HEK293T (cell line): ENCODE data around the gene APPBP2.
"Not testable (repeated sequence)": the region's sequence is repeated elsewhere in the genome, so short reads cannot be mapped to it uniquely, and the experiment has no call there.

Source experiments
- CTCF ChIA-PET: fragments of 350-600 bp; formaldehyde crosslinking; extraction: SDS; loops from one replicate; lab custom pipeline; 2021; ENCODE audit warnings: antibody characterized with exemption, inconsistent platforms; lab: Yijun Ruan, JAX
- POLR2A ChIA-PET: fragments of 350-600 bp; formaldehyde crosslinking; extraction: SDS; loops from one replicate; lab custom pipeline; 2020; ENCODE audit warnings: antibody characterized with exemption, inconsistent platforms; lab: Yijun Ruan, JAX
- DNase-seq: peaks from one replicate; pipeline ENCODE4 v3.0.0; 2012; ENCODE audit warnings: mixed read lengths; ENCODE audit errors: extremely low spot score
- ARNT ChIP-seq: fragments of 450-650 bp; IDR thresholded peaks from 2 replicates; pipeline ENCODE4 v1.6.1; 2017; ENCODE audit warnings: mild to moderate bottlenecking
- BHLHE40 ChIP-seq: fragments of 450-650 bp; IDR thresholded peaks from 2 replicates; pipeline ENCODE4 v1.6.1; 2016; ENCODE audit warnings: mild to moderate bottlenecking, moderate library complexity, borderline replicate concordance
- CTBP1 ChIP-seq: fragments of 450-650 bp; IDR thresholded peaks from 2 replicates; pipeline ENCODE4 v1.6.1; 2016; ENCODE audit warnings: borderline replicate concordance
- ELF4 ChIP-seq: fragments of 450-650 bp; IDR thresholded peaks from 2 replicates; pipeline ENCODE4 v1.6.1; 2017; ENCODE audit warnings: antibody characterized with exemption
- FOXA1 ChIP-seq: fragments of 450-650 bp; IDR thresholded peaks from 2 replicates; pipeline ENCODE4 v1.6.1; 2016; ENCODE audit warnings: mild to moderate bottlenecking
- FOXK2 ChIP-seq: fragments of 450-650 bp; IDR thresholded peaks from 2 replicates; pipeline ENCODE4 v1.6.1; 2016; ENCODE audit warnings: mild to moderate bottlenecking
- FOXM1 ChIP-seq: fragments of 450-650 bp; IDR thresholded peaks from 2 replicates; pipeline ENCODE4 v1.6.1; 2017; ENCODE audit warnings: mild to moderate bottlenecking, borderline replicate concordance
- HDGF ChIP-seq: fragments of 450-650 bp; IDR thresholded peaks from 2 replicates; pipeline ENCODE4 v1.6.1; 2017; ENCODE audit warnings: antibody characterized with exemption, borderline replicate concordance
- L3MBTL2 ChIP-seq: fragments of 450-650 bp; conservative IDR thresholded peaks from 2 replicates; pipeline ENCODE4 v1.6.1; 2016; ENCODE audit warnings: mild to moderate bottlenecking
- LEF1 ChIP-seq: fragments of 450-650 bp; IDR thresholded peaks from 2 replicates; pipeline ENCODE4 v1.6.1; 2017; ENCODE audit warnings: mild to moderate bottlenecking, borderline replicate concordance
- NFRKB ChIP-seq: fragments of 450-650 bp; IDR thresholded peaks from 2 replicates; pipeline ENCODE4 v1.6.1; 2016; ENCODE audit warnings: mild to moderate bottlenecking, moderate library complexity
- PKNOX1 ChIP-seq: fragments of 450-650 bp; IDR thresholded peaks from 2 replicates; pipeline ENCODE4 v1.6.1; 2016
- SP1 ChIP-seq: fragments of 450-650 bp; IDR thresholded peaks from 2 replicates; pipeline ENCODE4 v1.6.1; 2017
- SUZ12 ChIP-seq: fragments of 450-650 bp; IDR thresholded peaks from 2 replicates; pipeline ENCODE4 v1.6.1; 2016; ENCODE audit warnings: mild to moderate bottlenecking
- TARDBP ChIP-seq: fragments of 450-650 bp; IDR thresholded peaks from 2 replicates; pipeline ENCODE4 v1.6.1; 2016
- ZNF384 ChIP-seq: fragments of 450-650 bp; IDR thresholded peaks from 2 replicates; pipeline ENCODE4 v1.6.1; 2016

The APPBP2 gene

GRCh38 chr17:60496041-60496440, 30.0 kb downstream of the APPBP2 start:
- TF ChIP-seq PKNOX1 (no peak), LEF1 (no peak), ARNT (no peak), CTBP1 (no peak), SP1 (no peak)
- DNase-seq, result no peak
- CTCF ChIA-PET, result no interaction called here
- POLR2A ChIA-PET, result no interaction called here

GRCh38 chr17:60495260-60495659, 30.8 kb downstream of the APPBP2 start:
- TF ChIP-seq FOXK2 (no peak), LEF1 (no peak), ELF4 (no peak), BHLHE40 (no peak), FOXM1 (no peak), SP1 (no peak), TARDBP (no peak), SUZ12 (no peak), NFRKB (no peak), PKNOX1 (no peak), ZNF384 (no peak), ARNT (no peak)
- CTCF ChIA-PET, result no interaction called here

GRCh38 chr17:60493847-60494321, 32.2 kb downstream of the APPBP2 start:
- no peak for DNase-seq
- ChIA-PET POLR2A (no interaction called here), CTCF (no interaction called here)
- no peak for TF ChIP-seq FOXM1

More at GRCh38 chr17:60495260-60495659, 30.8 kb downstream of the APPBP2 start:
- no peak for DNase-seq
- POLR2A ChIA-PET, result no interaction called here

- ChIA-PET POLR2A (no interaction called here), CTCF (no interaction called here)
- no peak for TF ChIP-seq NFRKB
- no peak for TF ChIP-seq ELF4
- no peak for TF ChIP-seq ARNT
- TF ChIP-seq FOXM1, result no peak
- TF ChIP-seq ZNF384, result no peak
- no peak for TF ChIP-seq HDGF
- TF ChIP-seq L3MBTL2, result no peak
- TF ChIP-seq TARDBP, result no peak
- TF ChIP-seq PKNOX1, result no peak
- TF ChIP-seq FOXA1, result no peak
- no peak for TF ChIP-seq BHLHE40
- no peak for TF ChIP-seq LEF1
- no peak for TF ChIP-seq CTBP1
- TF ChIP-seq FOXK2, result no peak
- TF ChIP-seq SUZ12, result no peak
- TF ChIP-seq SP1, result no peak
- DNase-seq, result no peak
Measured at GRCh38 chr17:60491771-60492170, 34.3 kb downstream of the APPBP2 start.

- CTCF ChIA-PET, DNase-seq, POLR2A ChIA-PET: not testable (repeated sequence)
Measured at GRCh38 chr17:60490594-60490993, 35.4 kb downstream of the APPBP2 start.

GRCh38 chr17:60481604-60482003, 44.4 kb downstream of the APPBP2 start:
- no peak for TF ChIP-seq ARNT
- no peak for TF ChIP-seq CTBP1
- no peak for TF ChIP-seq ELF4
- TF ChIP-seq FOXM1, result no peak
- no peak for TF ChIP-seq SUZ12
- TF ChIP-seq HDGF, result no peak
- TF ChIP-seq PKNOX1, result no peak
- TF ChIP-seq FOXK2, result no peak
- TF ChIP-seq FOXA1, result no peak
- no peak for DNase-seq
- ChIA-PET POLR2A (no interaction called here), CTCF (no interaction called here)

- POLR2A ChIA-PET, result no interaction called here
- no peak for DNase-seq
- TF ChIP-seq ARNT (no peak), FOXK2 (no peak)
- CTCF ChIA-PET, result no interaction called here
Measured at GRCh38 chr17:60473788-60474187, 52.3 kb downstream of the APPBP2 start.
